Measurements from ENCODE around the gene NLRC5.
"Not testable (repeated sequence)": the region's sequence is repeated elsewhere in the genome, so short reads cannot be mapped to it uniquely, and the experiment has no call there.

The NLRC5 gene

GRCh38 chr16:56982695-56983094 is 6.7 kb upstream of the NLRC5 start:
- DNase-seq, result no peak

- no peak for DNase-seq
These were observed 6.1 kb upstream of the NLRC5 start for GRCh38 chr16:56983211-56983751.

GRCh38 chr16:56984639-56985038 is 4.7 kb upstream of the NLRC5 start:
- no peak for DNase-seq

- no peak for DNase-seq
These were observed 3.9 kb upstream of the NLRC5 start for GRCh38 chr16:56985288-56985961.

GRCh38 chr16:56985962-56986360 is 3.4 kb upstream of the NLRC5 start:
- no peak for DNase-seq

GRCh38 chr16:56986361-56986760 is 3.0 kb upstream of the NLRC5 start:
- DNase-seq, result no peak

- not testable (repeated sequence) for DNase-seq
These were observed 2.4 kb upstream of the NLRC5 start for GRCh38 chr16:56986908-56987307.

GRCh38 chr16:56987692-56988091 is 1.7 kb upstream of the NLRC5 start:
- no peak for DNase-seq

GRCh38 chr16:56988161-56988947 is 1.0 kb upstream of the NLRC5 start:
- no peak for DNase-seq

GRCh38 chr16:56989988-56990387 is 631 bp downstream of the NLRC5 start:
- no peak for DNase-seq

- DNase-seq, result no peak
These were observed 1.3 kb downstream of the NLRC5 start for GRCh38 chr16:56990407-56991286.

- not testable (repeated sequence) for DNase-seq
These were observed 3.1 kb downstream of the NLRC5 start for GRCh38 chr16:56992431-56992830.

- no peak for DNase-seq
These were observed 3.8 kb downstream of the NLRC5 start for GRCh38 chr16:56993204-56993603.

GRCh38 chr16:56994311-56994710 is 5.0 kb downstream of the NLRC5 start:
- DNase-seq, result no peak

- no peak for DNase-seq
These were observed 5.9 kb downstream of the NLRC5 start for GRCh38 chr16:56995136-56995805.

GRCh38 chr16:56997264-56997663 is 7.9 kb downstream of the NLRC5 start:
- no peak for DNase-seq

GRCh38 chr16:56997931-56998330 is 8.6 kb downstream of the NLRC5 start:
- no peak for DNase-seq

- DNase-seq, result no peak
These were observed 9.0 kb downstream of the NLRC5 start for GRCh38 chr16:56998352-56998751.

- DNase-seq, result no peak
These were observed 9.5 kb downstream of the NLRC5 start for GRCh38 chr16:56998861-56999260.

GRCh38 chr16:56999409-57000270 is 10.3 kb downstream of the NLRC5 start:
- no peak for DNase-seq

GRCh38 chr16:57000271-57001025 is 11.1 kb downstream of the NLRC5 start:
- DNase-seq, result no peak

Measured in NCI-H774 (cell line).